Ishikawa (cell line): ENCODE data around the gene GNG7.

ENCODE experiments used
- EGR1 ChIP-seq: IDR thresholded peaks from 2 replicates; pipeline ENCODE4 v1.6.1; 2012
- EP300 ChIP-seq: IDR thresholded peaks from 2 replicates; pipeline ENCODE4 v1.6.1; 2012; ENCODE audit warnings: borderline replicate concordance
- FOXM1 ChIP-seq: IDR thresholded peaks from 2 replicates; pipeline ENCODE4 v1.6.1; 2012; ENCODE audit warnings: low read depth, borderline replicate concordance
- MAX ChIP-seq: IDR thresholded peaks from 2 replicates; pipeline ENCODE4 v1.6.1; 2012
- TCF12 ChIP-seq: IDR thresholded peaks from 2 replicates; pipeline ENCODE4 v1.6.1; 2012; ENCODE audit warnings: low read depth
- YY1 ChIP-seq: IDR thresholded peaks from 2 replicates; pipeline ENCODE4 v1.6.1; 2012; ENCODE audit warnings: low read depth

- TF ChIP-seq EP300 (no peak), FOXM1 (no peak), YY1 (no peak), MAX (no peak), EGR1 (no peak), TCF12 (no peak)
Observed at GRCh38 chr19:2533686-2534422, 168.6 kb downstream of the GNG7 start.
